GM12875 (cell line): ENCODE results near the gene SPNS1.

Experiments used
- H3K4me3 ChIP-seq: one replicate; pipeline ENCODE4 v1.5.1; 2011; ENCODE audit warnings: low read depth, low read length, control low read depth
- CTCF ChIP-seq: IDR thresholded peaks from 2 replicates; pipeline ENCODE4 v1.5.1; 2011; ENCODE audit warnings: low read depth, mild to moderate bottlenecking, control low read depth, inconsistent platforms, low read length, moderate library complexity, borderline replicate concordance; ENCODE audit not compliant: insufficient read depth

Gene SPNS1

GRCh38 chr16:29029168-29029994 is 54.8 kb downstream of the SPNS1 start:
- no peak for TF ChIP-seq CTCF
- no peak overlapping the region for H3K4me3 ChIP-seq

DNA sequence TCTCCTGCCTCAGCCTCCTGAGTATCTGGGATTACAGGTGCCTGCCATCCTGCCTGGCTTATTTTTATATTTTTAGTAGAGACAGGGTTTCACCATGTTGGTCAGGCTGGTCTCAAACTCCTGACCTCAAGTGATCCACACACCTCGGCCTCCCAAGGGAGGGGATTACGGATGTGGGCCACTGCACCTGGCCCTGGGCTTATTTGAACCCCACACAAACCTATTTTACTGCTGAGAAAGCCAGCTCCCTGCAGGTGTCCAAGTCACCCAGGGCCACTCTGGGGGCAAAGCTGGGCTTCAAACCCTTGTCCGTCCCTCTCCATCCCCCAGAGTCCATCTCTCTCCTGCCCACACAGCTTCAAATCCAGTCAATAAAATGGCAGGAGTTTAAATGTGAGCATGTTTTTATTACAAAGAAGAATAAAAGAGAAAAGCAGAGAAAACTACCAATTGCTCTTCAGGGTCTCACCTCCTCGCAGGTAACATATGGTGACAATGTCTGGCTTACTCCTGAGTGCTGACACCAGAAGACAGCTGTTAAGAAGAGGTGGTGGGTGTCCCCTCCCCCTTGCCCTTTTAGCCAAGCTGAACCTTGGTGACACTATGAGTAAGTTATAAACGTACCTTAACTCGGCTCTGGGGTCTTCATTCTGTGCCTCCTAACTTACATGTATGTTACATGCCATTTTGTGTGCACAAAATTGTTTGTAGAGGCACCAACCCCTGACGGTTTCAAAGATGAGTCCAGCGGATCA is 55.7 kb downstream of the SPNS1 start:
- TF ChIP-seq CTCF: no peak
- H3K4me3 ChIP-seq: no peak overlapping the region
